ENCODE data around the gene TMED6.
"Not testable (repeated sequence)": the region's sequence is repeated elsewhere in the genome, so short reads cannot be mapped to it uniquely, and the experiment has no call there.

DNA sequence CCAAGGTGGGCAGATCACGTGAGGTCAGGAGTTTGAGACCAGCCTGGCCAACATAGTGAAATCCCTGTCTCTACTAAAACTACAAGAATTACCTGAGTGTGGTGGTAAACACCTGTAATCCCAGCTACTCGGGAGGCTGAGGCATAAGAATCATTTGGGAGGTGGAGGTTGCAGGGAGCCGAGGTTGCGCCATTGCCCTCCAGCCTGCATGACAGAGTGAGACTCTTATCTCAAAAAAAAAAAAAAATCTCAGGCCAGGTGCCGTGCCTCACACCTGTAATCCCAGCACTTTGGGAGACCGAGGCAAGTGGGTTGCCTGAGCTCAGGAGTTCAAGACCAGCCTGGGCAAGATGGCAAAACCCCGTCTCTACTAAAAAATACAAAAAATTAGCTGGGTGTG, 54.8 kb downstream of the TMED6 start:
- TF ChIP-seq EZH2phosphoT487 (IDR thresholded peaks at IDR 0.05; ENCODE audit: low read depth): not testable (repeated sequence)
- TF ChIP-seq, protein P1, sequence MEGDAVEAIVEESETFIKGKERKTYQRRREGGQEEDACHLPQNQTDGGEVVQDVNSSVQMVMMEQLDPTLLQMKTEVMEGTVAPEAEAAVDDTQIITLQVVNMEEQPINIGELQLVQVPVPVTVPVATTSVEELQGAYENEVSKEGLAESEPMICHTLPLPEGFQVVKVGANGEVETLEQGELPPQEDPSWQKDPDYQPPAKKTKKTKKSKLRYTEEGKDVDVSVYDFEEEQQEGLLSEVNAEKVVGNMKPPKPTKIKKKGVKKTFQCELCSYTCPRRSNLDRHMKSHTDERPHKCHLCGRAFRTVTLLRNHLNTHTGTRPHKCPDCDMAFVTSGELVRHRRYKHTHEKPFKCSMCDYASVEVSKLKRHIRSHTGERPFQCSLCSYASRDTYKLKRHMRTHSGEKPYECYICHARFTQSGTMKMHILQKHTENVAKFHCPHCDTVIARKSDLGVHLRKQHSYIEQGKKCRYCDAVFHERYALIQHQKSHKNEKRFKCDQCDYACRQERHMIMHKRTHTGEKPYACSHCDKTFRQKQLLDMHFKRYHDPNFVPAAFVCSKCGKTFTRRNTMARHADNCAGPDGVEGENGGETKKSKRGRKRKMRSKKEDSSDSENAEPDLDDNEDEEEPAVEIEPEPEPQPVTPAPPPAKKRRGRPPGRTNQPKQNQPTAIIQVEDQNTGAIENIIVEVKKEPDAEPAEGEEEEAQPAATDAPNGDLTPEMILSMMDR (IDR thresholded peaks at IDR 0.05; ENCODE audit: low read depth, low read length): not testable (repeated sequence)

Data from OCI-LY3 (cell line).